B cell (primary cell): Measurements from ENCODE around the gene ANKRD11. TPM values are rescaled to one million over a fixed set of nuclear protein-coding genes. Genes with fewer than 3 reads are reported as not detected.

Experiments used
- ATAC-seq: fragments of 200-7000 bp; cut with Tn5 transposase; one replicate; pipeline ENCODE4 v1.10.0; 2021; ENCODE audit warnings: low read depth, mild to moderate bottlenecking, moderate number of reproducible peaks, moderate library complexity
- CTCF ChIA-PET: fragments of 350-600 bp; sonication (Branson Sonifier 250); formaldehyde crosslinking; loops from one replicate; lab custom pipeline; 2021; ENCODE audit warnings: antibody characterized with exemption, inconsistent platforms; lab: Charles Lee
- POLR2A ChIA-PET: fragments of 350-600 bp; sonication (Branson Sonifier 250); formaldehyde crosslinking; loops from one replicate; lab custom pipeline; 2021; ENCODE audit warnings: antibody characterized with exemption; lab: Charles Lee
- DNase-seq: peaks from one replicate; pipeline ENCODE4 v3.0.0; 2013
- H2AFZ ChIP-seq: 2 replicates; pipeline ENCODE4 v1.6.1; 2012; ENCODE audit warnings: mild to moderate bottlenecking, low read depth, low read length; ENCODE audit not compliant: insufficient read depth, poor library complexity, severe bottlenecking
- H3K27ac ChIP-seq, 2 donors: 1 replicate in 1 of 2; 2 replicates in 1 of 2; pipeline ENCODE4 v1.5.1; 2012 to 2013; ENCODE audit warnings: low read length in 2 of 2, mild to moderate bottlenecking in 2 of 2, moderate library complexity in 1 of 2
- H3K27me3 ChIP-seq, 4 experiments: fragments of 200-600 bp in 1 of 4; sonication (generic) in 1 of 4; replicated peaks in 1 of 4; 1 replicate in 2 of 4; 2 replicates in 2 of 4; pipeline versions ENCODE4 v1.6.1 to v1.7.0; 2013 to 2016; ENCODE audit warnings: low read length in 3 of 4, mild to moderate bottlenecking in 2 of 4, mixed read lengths in 1 of 4, moderate library complexity in 1 of 4; ENCODE audit not compliant: insufficient read depth in 4 of 4, control insufficient read depth in 3 of 4; ENCODE audit errors: control extremely low read depth in 1 of 4
- H3K36me3 ChIP-seq, 2 experiments: replicated peaks in 1 of 2; 1 replicate in 1 of 2; 2 replicates in 1 of 2; pipeline versions ENCODE4 v1.6.1 to v1.7.1; 2013; ENCODE audit warnings: low read length in 1 of 2; ENCODE audit not compliant: insufficient read depth in 2 of 2, control insufficient read depth in 1 of 2; ENCODE audit errors: control extremely low read depth in 1 of 2, extremely low read depth in 1 of 2
- H3K4me1 ChIP-seq, 2 donors: fragments of 200-600 bp in 1 of 2; sonication (generic) in 1 of 2; 1 replicate in 1 of 2; 2 replicates in 1 of 2; pipeline versions ENCODE4 v1.5.1 to v1.6.1; 2013 to 2017; ENCODE audit warnings: low read length in 2 of 2; ENCODE audit not compliant: control insufficient read depth in 2 of 2, insufficient read depth in 2 of 2
- H3K4me2 ChIP-seq: replicated peaks from 2 replicates; pipeline ENCODE3; 2012; ENCODE audit warnings: mild to moderate bottlenecking, low read depth, low read length; ENCODE audit not compliant: poor library complexity, severe bottlenecking
- H3K4me3 ChIP-seq, 5 experiments: fragments of 200-600 bp in 1 of 5; sonication (generic) in 1 of 5; 1 replicate in 3 of 5; 2 replicates in 2 of 5; pipeline versions ENCODE4 v1.5.1 to v1.7.0; 2011 to 2016; ENCODE audit warnings: low read length in 4 of 5, mild to moderate bottlenecking in 4 of 5, low read depth in 2 of 5, control low read depth in 1 of 5, moderate library complexity in 1 of 5; ENCODE audit not compliant: insufficient read depth in 1 of 5; ENCODE audit errors: control extremely low read depth in 1 of 5, extremely low read depth in 1 of 5
- H3K79me2 ChIP-seq: fragments of 200-600 bp; sonication (generic); one replicate; pipeline ENCODE4 v1.6.0; 2016; ENCODE audit warnings: low read length; ENCODE audit not compliant: control insufficient read depth, insufficient read depth
- H3K9ac ChIP-seq: fragments of 200-600 bp; sonication (generic); 2 replicates; pipeline ENCODE4 v1.6.1; 2017; ENCODE audit warnings: mild to moderate bottlenecking, low read length, moderate library complexity
- H3K9me3 ChIP-seq, 3 donors: one replicate each; pipeline versions ENCODE4 v1.6.1 to v1.7.1; 2013; ENCODE audit warnings: low read length in 2 of 3; ENCODE audit not compliant: control insufficient read depth in 2 of 3, insufficient read depth in 1 of 3; ENCODE audit errors: control extremely low read depth in 1 of 3
- H4K20me1 ChIP-seq: 2 replicates; pipeline ENCODE4 v1.6.0; 2012; ENCODE audit warnings: mild to moderate bottlenecking, low read length; ENCODE audit not compliant: insufficient read depth, control insufficient read depth, poor library complexity, severe bottlenecking
- H3K27ac Mint-ChIP-seq: one replicate; pipeline ENCODE4 v1.8.0; 2021; ENCODE audit warnings: mixed read lengths
- H3K27me3 Mint-ChIP-seq: one replicate; pipeline ENCODE4 v1.8.0; 2021; ENCODE audit warnings: mixed read lengths
- H3K4me1 Mint-ChIP-seq: one replicate; pipeline ENCODE4 v1.8.0; 2021; ENCODE audit warnings: mixed read lengths
- H3K4me3 Mint-ChIP-seq: one replicate; pipeline ENCODE4 v1.8.0; 2021; ENCODE audit warnings: mixed read lengths
- H3K9me3 Mint-ChIP-seq: one replicate; pipeline ENCODE4 v1.8.0; 2022; ENCODE audit warnings: mixed read lengths; ENCODE audit not compliant: insufficient read depth
- CTCF ChIP-seq: fragments of 200-600 bp; IDR thresholded peaks from one replicate; pipeline ENCODE4 v1.8.0; 2022; ENCODE audit warnings: antibody characterized with exemption, mild to moderate bottlenecking
- EZH2 ChIP-seq: IDR thresholded peaks from 2 replicates; pipeline ENCODE4 v1.6.1; 2012; ENCODE audit warnings: borderline replicate concordance, low read depth, mild to moderate bottlenecking, moderate library complexity, low read length; ENCODE audit not compliant: insufficient read depth, poor library complexity, severe bottlenecking
- WGBS: methylation state at CpG from one replicate; pipeline ENCODE4 v1.1.5; 2013; ENCODE audit warnings: missing lambda C conversion rate; ENCODE audit not compliant: insufficient coverage; 5-methylcytosine and 5-hydroxymethylcytosine counted together
- intact Hi-C: fragments of 100-400 bp; cut with micrococcal nuclease; formaldehyde crosslinking; loops from one replicate; pipeline ENCODE4 v1.10.0; 2022
- polyA plus RNA-seq: library from polyadenylated mRNA; depleted of rRNA; stranded (reverse); fragments of >200 nt; gene quantifications from 2 replicates; pipeline ENCODE4 v1.2.3, GENCODE V29; 2012
- total RNA-seq, 2 donors: library from RNA; stranded (reverse); fragments of 120-200 nt in 1 of 2; gene quantifications; 1 replicate in 1 of 2; 2 replicates in 1 of 2; pipeline versions ENCODE4 v1.2.3 to v1.2.4, GENCODE V29; 2013 to 2022

Gene ANKRD11
- total and polyA plus RNA-seq, 2 donors (not counting 1 experiment from before 2014, with no cell fraction given) = 67.9 to 314 TPM

DNA sequence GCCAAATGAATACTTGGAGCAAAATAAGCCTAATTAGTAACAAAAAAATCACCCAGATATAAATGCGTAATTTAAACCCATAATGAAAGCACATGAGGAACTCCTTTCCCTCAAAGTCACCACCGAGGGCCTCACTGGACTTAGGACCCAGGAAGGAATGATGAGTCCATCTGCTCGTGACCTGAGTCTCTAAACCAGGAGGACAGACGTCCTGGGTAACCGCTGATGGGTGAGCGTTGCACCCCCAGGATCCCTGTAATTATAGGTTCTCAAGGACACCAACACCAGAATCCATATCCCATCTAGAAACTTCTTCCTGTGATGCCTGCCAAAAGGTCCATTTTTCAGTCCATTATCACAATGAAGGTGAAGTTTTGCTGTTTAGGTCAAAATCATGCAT, 151.5 kb downstream of the ANKRD11 start:
- H3K9me3 Mint-ChIP-seq = no peaks in the 10 kb centered on the region
- Histone ChIP-seq H3K4me2 (no peak overlapping the region), H3K4me3 (no peak overlapping the region), H3K79me2 (peaks cover 100% of the 10 kb centered on the region), H3K27ac (no peak overlapping the region), H2AFZ (no peak overlapping the region), H3K9ac (no peak overlapping the region), H3K9me3 (peaks cover 0 to 7% (median 0%) of the 10 kb centered on the region in 3 donors), H3K4me1 (peaks cover 27 to 43% of the 10 kb centered on the region in 2 donors), H3K27me3 (no peaks in the 10 kb centered on the region), H4K20me1 (peaks cover 99% of the 10 kb centered on the region), H3K36me3 (peaks cover 0 to 7% of the 10 kb centered on the region in 2 experiments)
- intact Hi-C loops = no loop called here
- ATAC-seq = no peak
- CTCF ChIA-PET = no interaction called here
- no peak overlapping the region for H3K27ac Mint-ChIP-seq
- DNase-seq = no peak
- H3K4me3 Mint-ChIP-seq = no peak overlapping the region
- no peaks in the 10 kb centered on the region for H3K27me3 Mint-ChIP-seq
- POLR2A ChIA-PET = interaction anchor here (0.6 kb wide), 1 partner anchor 43 kb away, joined by 3 read pairs; no protein-coding TSS in a partner anchor
- WGBS = 95% methylated on average over 4 of the region's 6 CpGs
- TF ChIP-seq EZH2 (no peak), CTCF (no peak)
- H3K4me1 Mint-ChIP-seq = peaks cover 67% of the 10 kb centered on the region

DNA sequence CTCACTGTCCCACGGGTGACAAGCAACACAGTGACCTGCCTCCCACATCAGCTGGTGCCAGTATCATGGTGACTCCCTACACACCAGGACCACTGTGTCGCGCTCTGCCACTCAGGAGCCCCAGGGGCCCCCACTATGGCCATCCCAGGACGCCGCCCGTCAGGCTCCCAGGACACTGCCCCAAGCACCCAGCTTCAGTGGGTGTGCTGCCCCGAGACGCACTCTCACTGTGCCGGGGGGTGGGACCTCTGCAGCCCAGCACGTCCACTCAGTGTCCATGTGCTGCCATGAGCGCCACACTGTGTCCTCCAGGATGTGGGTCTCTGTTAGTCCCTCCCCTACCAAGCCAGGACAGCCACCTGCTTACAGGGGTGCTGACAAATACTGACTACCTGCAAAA, 152.4 kb downstream of the ANKRD11 start:
- Histone ChIP-seq H3K79me2 (peaks cover 100% of the 10 kb centered on the region), H3K4me1 (peaks cover 32 to 49% of the 10 kb centered on the region in 2 donors), H4K20me1 (peaks cover 99% of the 10 kb centered on the region), H3K27ac (no peak overlapping the region), H3K9me3 (peaks cover 0 to 7% (median 0%) of the 10 kb centered on the region in 3 donors), H3K27me3 (no peaks in the 10 kb centered on the region), H2AFZ (no peak overlapping the region), H3K9ac (no peak overlapping the region), H3K4me3 (no peak overlapping the region), H3K36me3 (peaks cover 0 to 7% of the 10 kb centered on the region in 2 experiments), H3K4me2 (no peak overlapping the region)
- intact Hi-C loops = no loop called here
- Mint-ChIP-seq H3K27me3 (no peaks in the 10 kb centered on the region), H3K4me1 (peaks cover 67% of the 10 kb centered on the region), H3K9me3 (no peaks in the 10 kb centered on the region), H3K27ac (no peak overlapping the region), H3K4me3 (no peak overlapping the region)
- DNase-seq (no peak), ATAC-seq (no peak)
- ChIA-PET POLR2A (no interaction called here), CTCF (interaction anchor here (1.4 kb wide), 1 partner anchor 146 kb away, joined by 3 read pairs; no protein-coding TSS in a partner anchor)
- TF ChIP-seq EZH2 (no peak), CTCF (no peak)
- WGBS = 98% methylated on average over 11 of the region's 11 CpGs
